ENCODE results near the gene FRMPD1. TPM values are rescaled to one million over a fixed set of nuclear protein-coding genes. Genes with fewer than 3 reads are reported as not detected.

Gene FRMPD1
- polyA plus RNA-seq, 1 donor from 2014 or later = 0.35 TPM

GRCh38 chr9:37769995-37770394 is 119.2 kb downstream of the FRMPD1 start:
- no peaks in the 10 kb centered on the region for H3K9me3 ChIP-seq (ENCODE audit: low read length)
- no peak overlapping the region for H3K4me3 ChIP-seq (ENCODE audit: low read length)
- no peaks in the 10 kb centered on the region for H3F3A ChIP-seq (ENCODE audit: insufficient read depth, low read length, poor library complexity, severe bottlenecking)
- no peaks in the 10 kb centered on the region for H3K36me3 ChIP-seq (ENCODE audit: insufficient read depth, low read length)
- TF ChIP-seq EZH2 (IDR thresholded peaks at IDR 0.05; ENCODE audit: borderline replicate concordance, insufficient read depth, low read length, poor library complexity, severe bottlenecking) (no peak), REST (IDR thresholded peaks at IDR 0.05; ENCODE audit: borderline replicate concordance) (no peak), MXI1 (conservative IDR thresholded peaks at IDR 0.05; ENCODE audit: poor library complexity, severe bottlenecking) (no peak), RAD21 (conservative IDR thresholded peaks at IDR 0.05) (no peak), EP300 (conservative IDR thresholded peaks at IDR 0.05; ENCODE audit: poor library complexity, severe bottlenecking) (no peak), SMC3 (conservative IDR thresholded peaks at IDR 0.05; ENCODE audit: poor library complexity) (no peak), TAF1 (IDR thresholded peaks at IDR 0.05; ENCODE audit: low read depth) (no peak), CTCF (IDR thresholded peaks at IDR 0.05; ENCODE audit: poor library complexity, severe bottlenecking) (no peak), POLR2AphosphoS5 (IDR thresholded peaks at IDR 0.05) (no peak)
- no peak overlapping the region for H3K4me2 ChIP-seq (ENCODE audit: low read length)
- H4K20me1 ChIP-seq (ENCODE audit: insufficient read depth) = no peaks in the 10 kb centered on the region
- no peaks in the 10 kb centered on the region for H3K79me2 ChIP-seq (replicated peaks; ENCODE audit: insufficient read depth, low read length)
- no peaks in the 10 kb centered on the region for H3K9me2 ChIP-seq (ENCODE audit: insufficient read depth, low read length)
- no peak overlapping the region for H3K27ac ChIP-seq (ENCODE audit: low read length)
- no peak overlapping the region for H3K9ac ChIP-seq (ENCODE audit: low read length)
- no peaks in the 10 kb centered on the region for H3K27me3 ChIP-seq (ENCODE audit: insufficient read depth, low read depth, low read length)
- no peak overlapping the region for H2AFZ ChIP-seq (ENCODE audit: low read depth, low read length)

DNA sequence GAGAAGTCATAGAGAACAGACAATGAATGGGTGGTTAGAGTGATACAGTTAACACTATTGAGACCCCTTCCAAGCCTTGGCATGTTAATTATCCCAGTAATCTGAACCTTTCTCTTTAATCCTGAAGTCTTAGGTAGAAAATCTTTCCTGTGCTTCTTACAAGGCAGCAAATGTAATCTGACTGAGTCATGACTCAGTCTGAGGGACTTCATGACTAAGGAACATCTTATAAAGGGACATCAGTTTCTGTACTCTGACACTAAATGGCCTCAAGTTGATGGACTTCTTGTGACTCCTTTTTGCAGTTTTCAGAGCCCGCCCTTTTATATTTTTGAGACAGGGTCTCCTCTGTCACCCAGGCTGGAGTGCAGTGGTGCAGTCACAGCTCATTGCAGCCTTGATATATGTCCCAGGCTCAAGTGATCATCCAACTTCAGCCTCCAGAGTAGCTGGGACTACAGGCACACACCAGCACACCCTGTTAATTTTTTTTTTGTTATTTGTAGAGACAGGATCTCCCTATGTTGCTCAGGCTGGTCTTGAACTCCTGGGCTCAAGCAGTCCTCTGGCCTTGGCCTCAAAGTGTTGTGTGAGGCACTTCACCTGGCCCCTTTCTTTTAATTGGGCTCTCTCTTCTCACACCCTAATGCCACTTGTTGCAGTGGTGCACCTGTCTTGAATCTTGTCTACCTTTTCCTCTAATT is 124.6 kb downstream of the FRMPD1 start:
- no peaks in the 10 kb centered on the region for H3K79me2 ChIP-seq (replicated peaks; ENCODE audit: insufficient read depth, low read length)
- no peaks in the 10 kb centered on the region for H3K9me2 ChIP-seq (ENCODE audit: insufficient read depth, low read length)
- no peak overlapping the region for H2AFZ ChIP-seq (ENCODE audit: low read depth, low read length)
- H3K4me2 ChIP-seq (ENCODE audit: low read length) = no peak overlapping the region
- H3F3A ChIP-seq (ENCODE audit: insufficient read depth, low read length, poor library complexity, severe bottlenecking) = no peaks in the 10 kb centered on the region
- H3K9me3 ChIP-seq (ENCODE audit: low read length) = no peaks in the 10 kb centered on the region
- no peak overlapping the region for H3K4me3 ChIP-seq (ENCODE audit: low read length)
- no peak overlapping the region for H3K9ac ChIP-seq (ENCODE audit: low read length)
- no peak for TF ChIP-seq CTCF (IDR thresholded peaks at IDR 0.05; ENCODE audit: poor library complexity, severe bottlenecking)
- TF ChIP-seq MXI1 (conservative IDR thresholded peaks at IDR 0.05; ENCODE audit: poor library complexity, severe bottlenecking) = no peak
- no peak for TF ChIP-seq TAF1 (IDR thresholded peaks at IDR 0.05; ENCODE audit: low read depth)
- no peak for TF ChIP-seq POLR2AphosphoS5 (IDR thresholded peaks at IDR 0.05)
- no peak for TF ChIP-seq EZH2 (IDR thresholded peaks at IDR 0.05; ENCODE audit: borderline replicate concordance, insufficient read depth, low read length, poor library complexity, severe bottlenecking)
- no peak for TF ChIP-seq REST (IDR thresholded peaks at IDR 0.05; ENCODE audit: borderline replicate concordance)
- TF ChIP-seq SMC3 (conservative IDR thresholded peaks at IDR 0.05; ENCODE audit: poor library complexity) = no peak
- no peak for TF ChIP-seq EP300 (conservative IDR thresholded peaks at IDR 0.05; ENCODE audit: poor library complexity, severe bottlenecking)
- no peak for TF ChIP-seq RAD21 (conservative IDR thresholded peaks at IDR 0.05)
- no peaks in the 10 kb centered on the region for H4K20me1 ChIP-seq (ENCODE audit: insufficient read depth)
- H3K27me3 ChIP-seq (ENCODE audit: insufficient read depth, low read depth, low read length) = no peaks in the 10 kb centered on the region
- no peak overlapping the region for H3K27ac ChIP-seq (ENCODE audit: low read length)
- peaks cover 5% of the 10 kb centered on the region for H3K36me3 ChIP-seq (ENCODE audit: insufficient read depth, low read length)
